WERI-Rb-1 (cell line): ENCODE measurements around the gene ANTXR2.

ENCODE experiments used
- DNase-seq: peaks from one replicate; pipeline ENCODE4 v3.0.0-alpha.2; 2020
- H3K27ac ChIP-seq: fragments of 250-450 bp; sonication (Bioruptor Pico); 2 replicates; pipeline ENCODE4 v1.5.1; 2020; ENCODE audit warnings: mild to moderate bottlenecking, moderate library complexity
- H3K27me3 ChIP-seq: fragments of 250-450 bp; sonication (Bioruptor Pico); 2 replicates; pipeline ENCODE4 v1.5.1; 2021; ENCODE audit warnings: mild to moderate bottlenecking, low read depth, moderate library complexity; ENCODE audit not compliant: insufficient read depth, severe bottlenecking
- H3K36me3 ChIP-seq: fragments of 250-450 bp; sonication (Bioruptor Pico); 2 replicates; pipeline ENCODE4 v1.5.1; 2020; ENCODE audit warnings: mild to moderate bottlenecking, moderate library complexity
- H3K4me3 ChIP-seq: 2 replicates; pipeline ENCODE4 v1.5.1; 2011; ENCODE audit warnings: low read depth, mild to moderate bottlenecking, control low read depth, low read length
- H3K9me3 ChIP-seq: fragments of 250-450 bp; sonication (Bioruptor Pico); 2 replicates; pipeline ENCODE4 v1.5.1; 2021; ENCODE audit warnings: mild to moderate bottlenecking, moderate library complexity; ENCODE audit not compliant: severe bottlenecking
- CTCF ChIP-seq: IDR thresholded peaks from 2 replicates; pipeline ENCODE4 v1.5.1; 2011; ENCODE audit warnings: low read depth, mild to moderate bottlenecking, control low read depth, inconsistent platforms, low read length

The ANTXR2 gene

GRCh38 chr4:80101792-80102116 lies 28.7 kb upstream of the ANTXR2 start:
- Histone ChIP-seq H3K27me3 (no peaks in the 10 kb centered on the region), H3K36me3 (no peaks in the 10 kb centered on the region), H3K27ac (no peak overlapping the region), H3K4me3 (no peak overlapping the region), H3K9me3 (no peaks in the 10 kb centered on the region)
- DNase-seq: no peak
- TF ChIP-seq CTCF: no peak

- Histone ChIP-seq H3K9me3 (no peaks in the 10 kb centered on the region), H3K36me3 (no peaks in the 10 kb centered on the region), H3K27me3 (no peaks in the 10 kb centered on the region), H3K27ac (no peak overlapping the region), H3K4me3 (no peak overlapping the region)
- DNase-seq: no peak
- no peak for TF ChIP-seq CTCF
Measured at GRCh38 chr4:80101071-80101791, 28.2 kb upstream of the ANTXR2 start.

DNA sequence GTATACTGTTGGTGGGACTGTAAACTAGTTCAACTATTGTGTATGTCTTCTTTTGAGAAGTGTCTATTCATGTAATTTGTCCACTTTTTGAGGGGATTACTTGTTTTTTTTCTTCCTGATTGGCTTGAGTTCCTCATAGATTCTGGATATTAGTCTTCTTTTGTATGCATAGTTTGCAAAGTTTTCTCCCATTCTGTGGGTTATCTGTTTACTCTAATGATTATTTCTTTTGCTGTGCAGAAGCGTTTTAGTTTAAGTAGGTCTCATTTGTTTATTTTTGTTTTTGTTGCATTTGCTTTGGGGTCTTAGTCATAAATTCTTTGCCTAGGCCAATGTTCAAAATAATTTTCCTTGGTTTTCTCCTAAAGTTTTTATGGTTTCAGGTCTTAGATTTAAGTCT lies 26.6 kb upstream of the ANTXR2 start:
- no peak for DNase-seq
- H3K27ac ChIP-seq: no peak overlapping the region
- no peaks in the 10 kb centered on the region for H3K27me3 ChIP-seq
- H3K4me3 ChIP-seq: no peak overlapping the region
- H3K9me3 ChIP-seq: no peaks in the 10 kb centered on the region
- no peak for TF ChIP-seq CTCF
- H3K36me3 ChIP-seq: no peaks in the 10 kb centered on the region

- DNase-seq: no peak
- no peaks in the 10 kb centered on the region for H3K9me3 ChIP-seq
- no peaks in the 10 kb centered on the region for H3K36me3 ChIP-seq
- TF ChIP-seq CTCF: no peak
- no peak overlapping the region for H3K27ac ChIP-seq
- no peaks in the 10 kb centered on the region for H3K27me3 ChIP-seq
- H3K4me3 ChIP-seq: no peak overlapping the region
Measured at GRCh38 chr4:80098635-80099034, 25.6 kb upstream of the ANTXR2 start.

DNA sequence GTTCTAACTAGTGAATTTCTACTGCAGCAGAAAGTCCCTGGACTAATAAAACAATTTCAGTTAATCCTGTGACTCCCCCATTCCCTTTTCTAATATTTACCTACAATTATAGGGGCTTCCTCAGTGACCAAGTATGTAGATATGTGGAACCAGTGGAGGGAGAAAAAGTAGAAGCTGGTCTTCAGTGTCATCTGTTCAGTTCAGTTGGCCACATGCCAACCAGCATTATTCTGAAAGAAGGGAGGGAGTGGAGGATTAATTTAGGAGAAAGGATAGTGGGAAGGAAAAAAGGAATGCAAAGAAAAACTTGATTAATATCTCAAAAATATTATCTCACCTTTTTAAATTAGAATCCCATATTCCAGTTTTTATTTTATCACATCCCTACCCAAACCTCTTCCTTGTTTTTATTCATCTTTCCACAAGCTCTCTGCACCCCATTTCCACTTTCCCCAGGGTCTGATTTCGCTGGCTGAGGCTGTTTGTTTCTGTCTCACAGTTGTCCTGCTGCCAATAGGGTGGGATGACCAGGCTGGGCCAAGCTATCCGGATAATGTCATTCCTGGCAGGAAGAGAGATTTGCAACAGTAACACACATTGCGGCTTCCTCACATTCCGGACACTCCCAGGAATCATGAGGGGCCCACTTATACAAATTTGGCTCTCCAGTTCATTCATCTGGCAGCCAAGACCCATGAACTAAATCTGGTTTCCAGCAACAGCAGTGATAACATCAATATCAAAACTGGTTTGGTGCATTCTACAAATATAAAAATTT lies 24.6 kb upstream of the ANTXR2 start:
- Histone ChIP-seq H3K27ac (no peak overlapping the region), H3K4me3 (no peak overlapping the region), H3K9me3 (no peaks in the 10 kb centered on the region), H3K36me3 (no peaks in the 10 kb centered on the region), H3K27me3 (no peaks in the 10 kb centered on the region)
- no peak for TF ChIP-seq CTCF
- no peak for DNase-seq
